Measurements from ENCODE around the gene KCNB1. TPM values are rescaled to one million over a fixed set of nuclear protein-coding genes. Genes with fewer than 3 reads are reported as not detected.
"Not testable (repeated sequence)": the region's sequence is repeated elsewhere in the genome, so short reads cannot be mapped to it uniquely, and the experiment has no call there.

The KCNB1 gene
- polyA plus RNA-seq, 10 donors: 5.2 to 15.7 (median 8.2) TPM

DNA sequence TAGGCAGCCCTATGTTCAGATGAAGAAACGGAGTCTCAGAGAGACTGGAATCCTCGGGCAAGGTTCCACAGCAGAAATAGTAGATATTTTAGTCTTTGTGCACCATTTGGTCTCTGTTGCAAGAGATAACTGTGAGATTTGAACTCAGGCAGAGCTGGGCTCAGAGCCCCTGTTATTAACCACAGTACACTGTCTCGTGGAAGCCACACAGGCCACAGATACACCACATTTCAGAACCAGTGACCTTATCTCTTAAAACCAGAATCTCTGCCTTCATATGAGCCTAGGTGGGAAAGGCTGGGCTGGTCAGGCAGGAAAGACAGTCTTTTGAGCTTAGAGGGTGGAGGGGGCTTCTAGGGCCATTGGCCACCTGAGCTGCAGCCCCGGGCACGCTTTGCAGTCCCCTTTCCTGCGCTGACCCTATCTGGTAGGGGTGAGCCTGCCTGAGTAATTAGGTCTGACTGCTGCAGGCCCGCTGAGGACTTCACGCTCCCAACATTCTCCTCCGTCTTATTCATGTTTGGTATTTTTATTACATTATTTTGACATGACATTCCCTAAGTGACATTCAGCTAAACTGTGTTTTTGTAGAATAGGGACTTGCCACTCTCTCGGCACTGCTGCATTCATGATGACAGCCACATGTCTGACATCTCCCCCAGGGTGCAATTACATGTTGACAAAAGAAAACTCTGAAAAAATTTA lies 71.1 kb downstream of the KCNB1 start:
- DNase-seq: no peak

DNA sequence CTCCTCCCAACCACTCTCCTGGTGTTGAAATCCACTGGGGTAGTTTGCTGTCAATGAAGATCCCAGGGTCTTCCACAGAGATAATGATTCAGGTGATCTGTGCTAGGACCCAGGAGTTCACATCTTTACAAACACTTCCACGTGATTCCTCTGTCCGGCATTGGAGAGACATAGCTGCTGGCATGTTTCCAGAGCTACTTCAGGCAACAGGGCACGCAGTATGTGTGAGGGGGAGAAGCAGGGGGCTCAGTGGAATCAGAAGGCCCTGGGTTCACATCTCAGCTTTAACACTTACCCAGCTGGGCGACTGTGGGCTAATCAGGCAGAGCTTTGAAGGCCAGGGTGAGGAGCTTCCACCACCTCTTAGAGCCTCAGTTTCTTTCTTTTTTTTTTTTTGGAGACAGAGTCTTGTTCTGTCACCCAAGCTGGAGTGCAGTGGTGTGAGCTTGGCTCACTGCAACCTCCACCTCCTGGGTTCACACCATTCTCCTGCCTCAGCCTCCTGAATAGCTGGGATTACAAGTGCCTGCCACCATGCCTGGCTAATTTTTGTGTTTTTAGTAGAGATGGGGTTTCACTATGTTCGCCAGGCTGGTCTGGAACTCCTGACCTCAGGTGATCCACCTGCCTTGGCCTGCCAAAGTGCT lies 72.4 kb downstream of the KCNB1 start:
- not testable (repeated sequence) for DNase-seq

DNA sequence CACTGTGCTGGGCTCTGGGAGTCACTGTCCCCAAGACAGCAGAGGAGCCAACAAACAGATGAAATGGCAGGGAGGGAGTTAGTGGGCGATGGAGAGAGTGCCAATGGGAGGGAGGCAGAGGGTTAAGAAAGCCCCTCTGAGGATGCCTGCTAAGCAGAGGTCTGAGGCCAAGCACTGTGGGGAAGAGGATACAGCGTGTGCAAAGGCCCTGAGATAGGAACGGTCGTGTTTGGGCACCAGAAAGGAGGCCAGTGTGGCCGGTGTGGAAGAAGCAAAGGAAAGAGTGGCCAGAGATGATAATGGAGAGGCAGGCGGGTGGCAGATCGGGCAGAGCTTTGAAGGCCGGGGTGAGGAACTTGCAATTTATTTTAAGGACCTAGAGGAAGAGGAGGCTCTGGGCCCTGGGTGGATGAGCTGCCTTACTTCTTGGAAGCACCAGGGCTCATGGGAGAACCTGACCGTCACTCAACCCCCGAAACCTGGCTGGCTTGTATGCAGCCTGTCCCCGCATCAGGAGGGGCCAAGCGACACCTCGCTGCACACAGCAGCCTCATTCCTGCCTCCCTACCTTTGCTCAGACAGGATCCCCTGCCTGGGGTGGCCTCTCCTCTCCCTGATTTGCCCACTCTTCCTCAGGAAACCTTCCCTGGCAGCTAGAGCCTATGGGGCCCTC lies 73.0 kb downstream of the KCNB1 start:
- DNase-seq: no peak

- no peak for DNase-seq
Observed at GRCh38 chr20:49408509-49409104, 73.9 kb downstream of the KCNB1 start.

DNA sequence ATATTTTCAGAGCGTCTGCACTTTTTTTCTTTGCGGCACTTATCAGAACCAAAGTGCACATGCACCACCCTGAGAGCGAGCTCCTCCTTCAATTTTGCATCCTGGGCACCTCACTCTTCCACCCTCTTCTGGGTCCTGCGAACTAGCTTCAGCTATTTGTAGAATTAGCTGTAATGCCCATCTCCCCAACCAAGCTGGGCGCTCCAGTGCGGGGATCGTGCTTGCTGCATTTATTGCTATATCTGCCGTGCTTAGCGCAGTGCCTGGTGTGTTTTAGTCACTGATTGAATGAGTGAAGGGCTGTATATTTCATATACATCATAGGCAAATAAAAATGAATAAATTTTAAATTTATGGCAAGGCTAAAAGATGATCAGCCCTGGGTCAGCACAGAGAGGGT lies 75.8 kb downstream of the KCNB1 start:
- no peak for DNase-seq

DNA sequence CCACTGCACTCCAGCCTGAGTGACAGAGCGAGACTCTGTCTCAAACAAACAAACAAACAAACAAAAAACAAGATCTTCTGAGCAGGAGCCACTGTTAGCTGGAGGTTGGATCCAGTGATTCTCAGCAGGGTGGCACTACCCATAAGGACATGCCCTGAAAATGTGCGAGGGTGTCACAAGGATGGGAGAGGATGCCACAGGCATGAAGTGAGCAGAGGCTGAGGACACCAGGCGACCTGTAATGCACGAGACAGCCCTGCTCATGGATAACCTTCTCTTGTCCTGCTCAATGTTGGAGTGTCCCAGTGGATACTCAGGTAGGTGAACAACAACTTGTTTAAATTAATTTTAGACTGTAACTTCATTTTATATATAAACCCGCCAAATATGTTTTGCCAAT lies 76.8 kb downstream of the KCNB1 start:
- DNase-seq: no peak

DNA sequence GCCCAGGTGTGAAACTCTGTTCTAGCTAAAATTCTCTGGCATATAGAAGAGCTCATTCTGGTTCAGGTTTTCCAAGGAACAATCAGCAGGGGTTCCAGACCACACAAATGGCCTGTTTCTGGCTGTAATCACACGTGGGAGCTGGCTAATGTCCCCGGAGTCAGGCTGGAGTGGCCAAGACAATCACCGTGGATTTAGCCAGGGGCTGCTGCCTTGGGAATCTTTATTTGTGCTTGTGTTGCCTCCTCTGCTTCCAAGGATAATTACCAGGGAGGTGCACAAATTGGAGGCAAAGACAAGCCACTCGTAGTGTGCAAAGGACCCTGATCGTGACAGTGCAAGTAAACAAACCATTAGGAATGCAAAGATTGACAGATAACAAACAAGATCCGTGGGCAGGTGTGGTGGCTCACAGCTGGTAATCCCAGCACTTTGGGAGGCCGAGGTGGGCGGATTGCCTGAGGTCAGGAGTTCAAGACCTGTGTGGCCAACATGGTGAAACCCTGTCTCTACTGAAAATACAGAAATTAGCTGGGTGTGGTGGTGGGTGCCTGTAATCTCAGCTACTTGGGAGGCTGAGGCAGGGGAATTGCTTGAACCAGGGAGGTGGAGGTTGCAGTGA lies 77.3 kb downstream of the KCNB1 start:
- DNase-seq: no peak

DNA sequence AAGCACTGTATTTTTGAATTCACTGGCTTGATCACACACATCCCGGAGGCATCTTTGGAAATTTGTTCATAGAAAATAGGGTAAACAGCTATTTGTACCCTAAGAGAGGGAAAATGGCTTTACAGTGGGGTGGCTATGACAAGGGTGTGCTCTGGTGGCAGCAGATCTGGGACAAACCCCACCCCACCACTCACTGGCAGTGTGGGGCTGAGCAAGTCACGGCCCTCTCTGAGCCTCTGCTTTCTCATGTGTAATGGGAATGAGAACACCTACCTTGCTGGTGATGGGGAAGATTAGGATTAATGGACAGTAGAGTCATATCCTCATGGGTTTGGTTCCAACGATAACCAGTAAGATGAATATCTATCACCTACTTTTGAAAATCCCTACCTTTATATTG lies 78.0 kb downstream of the KCNB1 start:
- no peak for DNase-seq

GRCh38 chr20:49403911-49404310 lies 78.6 kb downstream of the KCNB1 start:
- no peak for DNase-seq

DNA sequence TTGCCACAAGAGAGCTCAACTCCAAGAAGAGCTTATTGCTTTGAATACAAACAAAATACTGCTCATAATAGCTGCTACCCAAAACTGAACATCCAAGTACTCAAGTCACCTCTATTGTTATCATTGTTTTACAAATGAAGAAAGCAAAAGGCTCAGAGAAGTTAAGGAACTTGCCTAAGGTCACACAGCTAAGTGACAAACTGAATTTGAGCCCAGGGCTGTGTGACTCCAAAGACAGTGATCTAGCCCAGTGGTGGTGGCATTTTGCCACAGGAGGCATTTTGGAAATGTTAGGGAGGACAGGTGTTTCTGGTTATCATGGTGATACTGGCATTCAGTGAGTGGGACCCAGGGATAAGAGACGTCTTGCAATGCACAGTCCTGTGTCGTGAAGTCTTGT lies 79.5 kb downstream of the KCNB1 start:
- no peak for DNase-seq

DNA sequence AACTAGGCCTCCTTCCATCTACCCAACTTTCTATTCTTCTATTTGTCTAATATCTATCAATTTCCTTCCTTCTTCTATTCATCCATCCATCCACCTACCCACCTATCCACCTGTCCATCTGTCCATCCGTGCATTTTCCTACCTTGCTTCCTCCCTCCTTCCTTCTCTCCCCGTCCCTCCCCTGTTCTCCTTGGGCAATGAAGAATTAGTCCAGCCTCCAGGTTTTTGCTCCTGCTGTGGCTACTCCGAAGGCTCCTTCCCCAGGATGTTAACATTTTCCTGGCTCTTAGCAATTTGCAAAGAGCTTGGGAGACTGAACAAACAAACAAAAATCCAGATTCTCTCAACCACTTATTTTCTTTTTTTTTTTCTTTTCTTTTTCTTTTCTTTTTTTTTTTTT lies 81.6 kb downstream of the KCNB1 start:
- DNase-seq: peak; percentile 33 to 75 (median 57)

GRCh38 chr20:49400410-49400809 lies 82.1 kb downstream of the KCNB1 start:
- DNase-seq: peak in 2 of 3 donors; percentile 47 to 69

GRCh38 chr20:49399329-49399728 lies 83.1 kb downstream of the KCNB1 start:
- no peak for DNase-seq

GRCh38 chr20:49398401-49399144 lies 83.9 kb downstream of the KCNB1 start:
- no peak for DNase-seq

GRCh38 chr20:49397525-49397924 lies 84.9 kb downstream of the KCNB1 start:
- DNase-seq: no peak

- DNase-seq: no peak
Observed at GRCh38 chr20:49396230-49396629, 86.2 kb downstream of the KCNB1 start.

- no peak for DNase-seq
Observed at GRCh38 chr20:49395659-49396058, 86.8 kb downstream of the KCNB1 start.

- DNase-seq: peak; percentile 40 to 73 (median 51)
Observed at GRCh38 chr20:49395183-49395582, 87.3 kb downstream of the KCNB1 start.

GRCh38 chr20:49394757-49395156 lies 87.7 kb downstream of the KCNB1 start:
- no peak for DNase-seq

GRCh38 chr20:49394264-49394663 lies 88.2 kb downstream of the KCNB1 start:
- DNase-seq: peak in 1 of 3 donors; percentile 40

GRCh38 chr20:49393803-49394202 lies 88.7 kb downstream of the KCNB1 start:
- no peak for DNase-seq
